NCI-H2171 (cell line): ENCODE measurements around the gene SEMG1.

Experiments
- DNase-seq: peaks from one replicate; lab custom pipeline; 2025; lab: John Stamatoyannopoulos, UW

Gene SEMG1

GRCh38 chr20:45206725-45207124 lies at the start of gene SEMG1:
SEMG1 (plus strand) TSS chr20:45207033; CDS start chr20:45207054, 21 bp downstream.
- no peak for DNase-seq

- no peak for DNase-seq
Measured at GRCh38 chr20:45157962-45158361, 48.9 kb upstream of the SEMG1 start.

- no peak for DNase-seq
Measured at GRCh38 chr20:45163083-45163803, 43.6 kb upstream of the SEMG1 start.

GRCh38 chr20:45164906-45165305 lies 41.9 kb upstream of the SEMG1 start:
- no peak for DNase-seq

GRCh38 chr20:45173522-45173921 lies 33.3 kb upstream of the SEMG1 start:
- DNase-seq = no peak

GRCh38 chr20:45174434-45175364 lies 32.1 kb upstream of the SEMG1 start, which contains the start of gene PI3:
PI3 (plus strand) TSS chr20:45174902; CDS start chr20:45174923, 21 bp downstream.
- no peak for DNase-seq

DNA sequence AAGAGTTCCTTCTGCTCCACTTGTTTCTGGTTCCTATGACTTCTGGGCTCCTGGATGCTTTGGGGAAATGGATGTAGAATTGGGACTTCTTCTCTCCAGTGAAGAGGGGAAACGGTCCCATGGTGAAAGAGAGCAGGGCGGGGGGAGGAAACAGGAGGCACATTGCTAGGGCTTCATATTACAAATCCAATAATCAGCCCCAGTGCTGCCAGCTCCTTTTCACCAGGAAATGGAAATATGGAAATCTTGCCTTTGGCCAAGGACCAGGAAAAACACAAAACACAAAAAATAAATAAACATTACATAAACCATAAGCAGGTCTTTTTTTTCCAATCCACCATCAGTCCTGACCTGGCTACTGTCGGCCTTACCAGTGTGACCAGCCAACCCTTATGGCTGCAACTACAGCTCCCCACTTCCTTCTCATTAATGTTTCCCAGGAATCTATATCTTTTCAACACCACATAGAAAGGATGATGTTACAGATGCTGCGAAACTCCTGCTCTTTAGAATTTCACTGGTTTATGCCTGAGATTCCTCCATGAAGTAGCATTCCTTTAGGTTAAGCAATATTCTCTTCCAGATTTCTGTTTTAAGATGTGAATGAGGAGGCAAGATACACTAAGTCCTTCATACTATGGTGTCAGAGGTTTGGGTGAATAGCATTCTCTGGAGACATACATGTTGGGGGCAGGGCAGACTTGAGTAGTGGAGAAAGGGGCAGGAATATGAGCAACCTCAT lies 30.1 kb upstream of the SEMG1 start:
- DNase-seq = no peak

DNA sequence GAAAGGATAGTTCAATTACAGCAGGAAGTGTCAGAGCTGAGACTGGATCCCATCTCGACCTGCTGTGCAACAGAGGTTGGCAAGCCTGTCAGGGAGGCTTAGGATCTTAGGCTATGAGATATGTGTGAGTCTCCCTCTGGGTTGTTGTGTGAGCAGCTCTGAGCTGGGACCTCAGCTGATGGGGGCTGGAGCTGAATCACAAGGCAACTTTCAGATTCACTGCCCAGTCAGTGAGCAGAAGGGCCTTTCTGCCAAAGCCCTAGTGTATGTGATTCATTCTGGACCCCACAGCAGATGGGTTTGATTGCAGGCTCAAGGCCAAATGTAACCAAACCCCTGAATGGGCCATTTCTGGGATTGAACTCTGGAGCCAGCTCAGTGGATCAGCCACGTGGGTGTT lies 27.7 kb upstream of the SEMG1 start:
- no peak for DNase-seq

- no peak for DNase-seq
Measured at GRCh38 chr20:45181639-45182038, 25.2 kb upstream of the SEMG1 start.

DNA sequence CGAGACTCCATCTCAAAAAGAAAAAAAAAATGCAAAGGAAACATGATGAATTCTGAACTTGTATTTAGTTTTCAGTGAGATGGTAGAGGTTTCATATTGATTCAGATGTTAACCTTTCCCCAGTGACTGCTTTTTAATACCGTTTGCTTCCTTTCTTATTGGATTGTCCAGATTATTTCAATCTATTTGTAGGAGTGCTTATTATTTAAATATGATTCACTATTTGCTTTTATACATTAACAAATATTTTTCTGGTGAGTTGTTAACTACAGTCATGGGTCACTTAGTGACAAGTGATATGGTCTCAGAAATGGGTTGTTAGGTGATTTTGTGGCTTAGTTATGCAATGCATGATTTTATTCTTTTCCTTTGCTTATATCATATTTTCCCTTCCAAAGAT lies 23.7 kb upstream of the SEMG1 start:
- no peak for DNase-seq

DNA sequence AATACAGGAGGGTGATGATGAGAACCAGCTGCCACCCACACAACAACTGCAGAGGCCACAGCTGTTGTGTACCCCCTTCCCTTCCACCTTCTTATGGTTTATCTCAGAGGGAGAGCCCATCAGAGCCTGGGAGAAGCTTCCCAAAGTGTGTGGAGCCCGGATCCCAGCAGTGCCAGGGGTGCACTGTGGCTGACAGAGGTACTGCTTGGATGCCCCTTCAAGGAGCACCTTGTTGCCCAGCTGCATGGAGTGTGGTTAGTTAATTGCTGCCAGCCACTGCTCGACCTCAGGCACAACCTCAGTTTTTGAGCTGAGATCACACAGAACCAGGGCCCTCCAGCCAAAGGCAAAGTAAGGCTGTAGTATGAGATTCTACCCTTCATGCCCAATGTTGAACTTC lies 19.1 kb upstream of the SEMG1 start:
- no peak for DNase-seq

DNA sequence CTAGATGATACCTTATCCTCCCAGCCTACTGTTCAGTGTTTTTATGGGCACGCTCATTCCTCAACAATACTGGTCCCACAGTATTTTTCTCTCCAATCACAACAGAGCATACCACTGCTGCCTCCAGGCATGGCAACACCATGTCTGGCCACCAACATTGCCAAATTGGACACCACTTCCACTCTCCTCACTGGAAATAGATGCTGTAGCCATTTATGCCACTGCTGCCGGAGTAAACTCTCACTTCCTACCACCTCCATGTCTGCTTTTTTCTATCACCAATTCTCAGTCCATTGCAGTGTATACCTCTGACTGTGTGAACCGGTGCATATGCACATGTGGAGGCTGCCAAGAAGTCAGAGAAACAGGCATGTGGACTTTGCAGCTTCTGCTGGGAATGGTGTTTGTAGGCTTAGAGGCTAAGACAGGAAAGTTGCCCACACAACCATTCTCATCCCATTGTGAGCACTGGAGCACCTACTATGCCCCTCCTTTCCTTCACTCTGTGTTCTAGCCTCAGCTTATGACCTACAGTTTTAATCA lies 17.7 kb upstream of the SEMG1 start:
- no peak for DNase-seq

DNA sequence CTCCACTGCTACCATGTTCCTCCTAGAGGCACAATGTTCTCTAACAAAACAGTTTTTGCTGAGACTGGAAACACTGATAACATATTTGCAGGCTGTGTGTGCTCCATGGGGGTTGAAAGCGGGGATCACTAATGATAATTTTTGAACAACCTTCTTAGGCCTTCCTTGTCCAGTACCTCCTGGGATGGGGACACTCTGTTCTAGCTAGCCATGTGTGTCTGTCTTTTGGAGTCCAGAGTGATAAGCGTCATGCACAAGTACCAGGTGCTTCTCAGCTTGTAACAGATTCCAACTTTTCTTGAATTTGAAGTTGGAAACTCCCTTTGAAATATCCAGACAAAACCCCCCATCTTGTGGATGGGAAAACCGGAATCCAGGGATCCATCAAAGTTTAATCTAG lies 17.0 kb upstream of the SEMG1 start:
- no peak for DNase-seq

DNA sequence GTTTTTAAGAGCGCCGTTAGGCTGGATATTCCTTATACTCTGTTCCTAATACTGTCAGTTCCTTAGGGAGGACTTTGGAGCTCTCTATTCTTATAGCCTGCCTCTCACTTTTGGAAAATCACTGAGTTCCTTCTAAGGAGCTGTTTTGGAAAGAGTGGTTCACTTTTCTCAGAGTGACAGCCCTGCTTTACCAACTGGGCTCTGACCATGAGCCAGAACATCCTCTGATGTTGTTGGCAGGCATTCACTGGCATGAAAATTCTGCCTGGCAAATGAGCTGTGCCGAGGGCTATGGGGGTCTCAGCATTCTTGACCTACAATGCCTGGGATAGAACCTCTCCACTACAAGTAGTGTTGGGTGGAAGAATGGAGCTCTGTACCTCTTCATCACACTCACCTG lies 14.9 kb upstream of the SEMG1 start:
- DNase-seq = no peak

- no peak for DNase-seq
Measured at GRCh38 chr20:45193331-45193730, 13.5 kb upstream of the SEMG1 start.

DNA sequence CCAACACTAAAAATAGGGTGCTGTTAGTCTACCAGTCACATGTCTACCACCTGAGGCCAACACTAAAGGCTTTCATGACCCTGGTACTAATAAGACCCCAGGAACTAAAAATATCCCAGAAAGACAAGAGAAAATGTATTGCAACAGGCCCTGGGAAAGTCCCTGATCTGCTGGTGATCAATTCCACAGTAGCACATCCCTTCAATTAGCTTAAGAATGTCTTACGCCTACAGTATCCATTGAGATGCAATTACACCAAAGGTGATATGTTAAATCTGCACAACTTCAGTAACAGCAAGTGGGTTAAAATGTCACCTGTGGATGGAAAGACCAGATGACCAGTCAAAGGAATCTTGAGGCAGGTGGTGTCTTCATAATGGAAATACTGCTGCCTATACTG lies 3.1 kb downstream of the SEMG1 start:
- DNase-seq = no peak

DNA sequence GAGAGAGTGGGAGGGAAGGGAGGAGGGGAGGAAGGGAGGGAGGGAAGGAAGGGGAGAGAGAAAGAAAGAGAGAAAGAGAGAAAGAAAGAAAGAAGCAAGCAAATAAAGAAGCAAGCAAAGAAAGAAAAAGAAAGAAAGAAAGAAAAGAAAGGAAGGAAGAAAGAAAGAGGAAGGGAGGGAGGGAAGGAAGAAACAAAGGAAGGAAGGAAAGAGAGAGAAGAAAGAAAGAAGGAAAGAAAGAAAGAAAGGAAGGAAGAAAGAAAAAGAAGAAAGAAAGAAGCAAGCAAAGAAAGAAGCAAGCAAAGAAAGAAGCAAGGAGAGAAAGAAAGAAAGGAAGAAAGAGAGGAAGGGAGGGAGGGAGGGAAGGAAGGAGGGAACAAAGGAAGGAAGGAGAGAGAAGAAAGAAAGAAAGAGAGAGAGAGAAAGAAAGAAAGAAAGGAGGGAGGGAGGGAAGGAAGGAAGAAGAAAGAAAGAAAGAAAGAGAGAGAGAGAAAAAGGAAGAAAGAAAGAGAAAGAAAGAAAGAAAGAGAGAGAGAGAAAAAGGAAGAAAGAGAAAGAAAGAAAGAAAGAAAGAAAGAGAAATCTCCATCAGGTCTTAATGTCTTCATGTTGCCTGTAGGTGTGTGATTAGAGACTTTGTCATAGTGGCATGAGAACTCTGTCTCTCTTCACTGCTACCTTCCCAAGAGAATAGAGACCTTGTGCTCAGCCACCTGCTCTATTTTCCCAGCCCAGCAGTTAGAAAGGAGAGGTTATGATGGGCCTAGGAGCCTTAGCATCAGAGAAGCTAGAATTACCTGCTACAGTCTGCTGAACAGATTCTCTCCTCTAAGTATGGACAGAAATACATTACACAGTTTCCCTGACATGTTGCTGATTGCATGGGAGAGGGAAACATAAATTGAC lies 5.0 kb downstream of the SEMG1 start:
- peak; percentile 74 for DNase-seq

GRCh38 chr20:45212836-45213235 lies 6.0 kb downstream of the SEMG1 start:
- no peak for DNase-seq

- DNase-seq = no peak
Measured at GRCh38 chr20:45218124-45218523, 11.3 kb downstream of the SEMG1 start.

GRCh38 chr20:45218636-45219035 lies 11.8 kb downstream of the SEMG1 start:
- DNase-seq = no peak

DNA sequence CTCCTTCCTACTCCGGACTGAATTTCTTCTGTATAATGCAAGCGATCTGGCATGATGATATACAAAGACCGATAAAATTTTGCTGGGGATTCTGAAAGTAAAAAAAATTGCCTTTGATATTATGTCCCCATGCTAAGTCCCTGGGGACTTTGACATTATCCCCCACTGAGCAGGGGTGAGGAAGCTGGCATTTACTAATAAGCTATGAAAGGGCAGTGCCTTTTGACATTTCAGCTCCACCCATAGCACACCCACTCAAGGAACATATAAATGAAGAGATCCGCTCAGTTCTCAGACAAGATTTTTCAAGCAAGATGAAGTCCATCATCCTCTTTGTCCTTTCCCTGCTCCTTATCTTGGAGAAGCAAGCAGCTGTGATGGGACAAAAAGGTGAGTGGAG lies 14.2 kb downstream of the SEMG1 start, which contains the start of gene SEMG2:
Gene SEMG2 (plus strand): TSS at position 298 of the 400 bp plus-strand sequence. CDS start 17 bp downstream, at position 315.
- no peak for DNase-seq
